ENCODE results near the gene CNTNAP2.

DNA sequence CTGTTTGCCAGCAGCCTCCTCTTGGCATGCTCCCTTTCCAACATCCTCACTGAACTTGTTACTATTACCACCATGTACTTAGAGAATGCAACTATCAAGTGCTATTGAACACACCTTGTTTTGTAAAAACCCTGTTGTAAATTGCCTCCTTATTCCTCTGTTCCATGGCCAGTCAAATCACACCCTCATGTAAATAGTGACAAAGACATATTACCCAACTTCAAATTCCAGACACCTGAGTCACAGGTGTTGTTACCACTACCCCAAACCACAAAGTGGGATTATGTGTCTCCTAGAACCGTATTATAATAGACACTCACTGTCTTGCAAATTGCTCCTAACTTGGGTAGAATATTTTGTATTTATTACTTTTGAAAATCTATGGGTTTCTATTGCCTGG lies 2210.8 kb downstream of the CNTNAP2 start:
- TF ChIP-seq EZH2 (IDR thresholded peaks at IDR 0.05; ENCODE audit: insufficient read depth, poor library complexity, severe bottlenecking) = no peak
- no peak for TF ChIP-seq EZH2phosphoT487 (IDR thresholded peaks at IDR 0.05; ENCODE audit: insufficient read depth, low read depth)

Data from GM23248 (cell line).